Natural killer cell (primary cell): ENCODE measurements around the gene OPA3. TPM values are rescaled to one million over a fixed set of nuclear protein-coding genes. Genes with fewer than 3 reads are reported as not detected.

Experiments used
- ATAC-seq, 3 donors: fragments of 150-1000 bp in 2 of 3; fragments of 200-7000 bp in 1 of 3; cut with Tn5 transposase; 1 replicate in 1 of 3; 2 replicates in 2 of 3; pipeline ENCODE4 v1.10.0; 2021; ENCODE audit warnings: mild to moderate bottlenecking in 2 of 3, moderate library complexity in 2 of 3
- DNase-seq, 2 donors: peaks; one replicate each; pipeline versions ENCODE4 v3.0.0 to v3.0.0-alpha.2; 2013 to 2021; ENCODE audit warnings: mixed read lengths in 1 of 2
- H3K27ac ChIP-seq: one replicate; pipeline ENCODE4 v1.5.1; 2013; ENCODE audit warnings: mild to moderate bottlenecking, low read length
- H3K27me3 ChIP-seq: one replicate; pipeline ENCODE4 v1.6.1; 2013; ENCODE audit warnings: low read length; ENCODE audit not compliant: control insufficient read depth, insufficient read depth
- H3K36me3 ChIP-seq: one replicate; pipeline ENCODE4 v1.6.1; 2013; ENCODE audit warnings: low read length; ENCODE audit not compliant: control insufficient read depth, insufficient read depth
- H3K4me1 ChIP-seq: one replicate; pipeline ENCODE4 v1.6.1; 2013; ENCODE audit warnings: low read length; ENCODE audit not compliant: control insufficient read depth, insufficient read depth
- H3K4me3 ChIP-seq: one replicate; pipeline ENCODE4 v1.5.1; 2013; ENCODE audit warnings: low read length
- H3K9me3 ChIP-seq: one replicate; pipeline ENCODE4 v1.6.1; 2013; ENCODE audit warnings: low read length; ENCODE audit not compliant: control insufficient read depth, insufficient read depth
- H3K27ac Mint-ChIP-seq, 2 donors: one replicate each; pipeline ENCODE4 v1.8.0; 2022; ENCODE audit warnings: mild to moderate bottlenecking in 2 of 2, mixed read lengths in 2 of 2, moderate library complexity in 1 of 2
- H3K27me3 Mint-ChIP-seq, 2 donors: one replicate each; pipeline ENCODE4 v1.8.0; 2022; ENCODE audit warnings: low read depth in 2 of 2, mixed read lengths in 2 of 2
- H3K36me3 Mint-ChIP-seq: one replicate; pipeline ENCODE4 v1.8.0; 2022; ENCODE audit warnings: mixed read lengths
- H3K4me1 Mint-ChIP-seq, 2 donors: one replicate each; pipeline ENCODE4 v1.8.0; 2022; ENCODE audit warnings: mixed read lengths in 2 of 2
- H3K4me3 Mint-ChIP-seq: one replicate; pipeline ENCODE4 v1.8.0; 2022; ENCODE audit warnings: mild to moderate bottlenecking, moderate library complexity, mixed read lengths
- H3K9me3 Mint-ChIP-seq, 2 donors: one replicate each; pipeline ENCODE4 v1.8.0; 2022; ENCODE audit warnings: mixed read lengths in 2 of 2
- WGBS: methylation state at CpG from one replicate; pipeline ENCODE4 v1.1.7; 2013; ENCODE audit warnings: missing lambda C conversion rate; ENCODE audit not compliant: insufficient coverage; 5-methylcytosine and 5-hydroxymethylcytosine counted together
- intact Hi-C: fragments of 100-400 bp; cut with micrococcal nuclease; formaldehyde crosslinking; loops from one replicate; pipeline ENCODE4 v1.14.2; 2022
- total RNA-seq, 4 donors: library from RNA; stranded (reverse); fragments of 120-200 nt in 1 of 4; gene quantifications; one replicate each; pipeline versions ENCODE4 v1.2.3 to v1.2.4, GENCODE V29; 2013 to 2022
- TF ChIP-seq, protein P1 (sequence below): fragments of 200-600 bp; IDR thresholded peaks from one replicate; pipeline ENCODE4 v1.8.0; 2022; ENCODE audit warnings: antibody characterized with exemption

Gene OPA3
- total RNA-seq, 3 donors from 2014 or later (not counting 1 experiment from before 2014, with no cell fraction given) = 8.2 to 10.4 (median 9.0) TPM

DNA sequence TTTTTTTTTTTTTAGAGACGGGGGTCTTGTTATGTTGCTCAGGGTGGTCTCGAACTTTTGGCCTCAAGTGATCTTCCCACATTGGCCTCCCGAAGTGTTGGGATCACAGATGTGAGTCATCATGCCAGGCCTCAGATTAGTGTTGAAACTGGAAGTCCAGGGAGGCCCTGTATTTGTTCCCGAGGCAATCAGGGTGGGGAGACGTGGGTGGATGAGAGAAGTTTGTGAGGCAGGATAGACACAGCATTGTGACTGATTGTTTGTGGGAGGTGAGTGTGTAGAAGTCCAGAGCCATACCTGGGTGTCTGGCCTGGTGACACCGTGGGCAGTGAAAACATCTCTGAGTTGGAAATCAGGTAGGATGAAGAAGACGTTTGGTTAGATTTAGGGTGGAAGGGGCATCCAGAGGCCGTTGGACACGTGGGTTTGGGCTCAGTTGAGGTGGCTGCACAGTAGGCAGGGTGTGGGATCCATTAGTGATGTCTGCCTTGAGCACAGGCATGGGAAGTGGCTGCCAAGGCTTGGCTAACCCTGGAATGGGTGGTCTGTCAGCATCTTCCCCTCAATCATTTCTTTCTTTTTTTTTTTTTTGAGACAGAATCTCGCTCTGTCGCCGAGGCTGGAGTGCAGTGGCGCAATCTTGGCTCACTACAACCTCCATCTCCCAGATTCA, 100.2 kb downstream of the OPA3 start:
- Histone ChIP-seq H3K4me3 (no peak overlapping the region), H3K4me1 (peaks cover 13% of the 10 kb centered on the region), H3K27ac (no peak overlapping the region), H3K36me3 (no peaks in the 10 kb centered on the region), H3K27me3 (no peaks in the 10 kb centered on the region), H3K9me3 (no peaks in the 10 kb centered on the region)
- intact Hi-C loops = no loop called here
- H3K9me3 Mint-ChIP-seq = no peaks in the 10 kb centered on the region
- ATAC-seq (no peak), DNase-seq (no peak)
- TF ChIP-seq, protein P1, sequence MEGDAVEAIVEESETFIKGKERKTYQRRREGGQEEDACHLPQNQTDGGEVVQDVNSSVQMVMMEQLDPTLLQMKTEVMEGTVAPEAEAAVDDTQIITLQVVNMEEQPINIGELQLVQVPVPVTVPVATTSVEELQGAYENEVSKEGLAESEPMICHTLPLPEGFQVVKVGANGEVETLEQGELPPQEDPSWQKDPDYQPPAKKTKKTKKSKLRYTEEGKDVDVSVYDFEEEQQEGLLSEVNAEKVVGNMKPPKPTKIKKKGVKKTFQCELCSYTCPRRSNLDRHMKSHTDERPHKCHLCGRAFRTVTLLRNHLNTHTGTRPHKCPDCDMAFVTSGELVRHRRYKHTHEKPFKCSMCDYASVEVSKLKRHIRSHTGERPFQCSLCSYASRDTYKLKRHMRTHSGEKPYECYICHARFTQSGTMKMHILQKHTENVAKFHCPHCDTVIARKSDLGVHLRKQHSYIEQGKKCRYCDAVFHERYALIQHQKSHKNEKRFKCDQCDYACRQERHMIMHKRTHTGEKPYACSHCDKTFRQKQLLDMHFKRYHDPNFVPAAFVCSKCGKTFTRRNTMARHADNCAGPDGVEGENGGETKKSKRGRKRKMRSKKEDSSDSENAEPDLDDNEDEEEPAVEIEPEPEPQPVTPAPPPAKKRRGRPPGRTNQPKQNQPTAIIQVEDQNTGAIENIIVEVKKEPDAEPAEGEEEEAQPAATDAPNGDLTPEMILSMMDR = no peak
- 87% methylated on average over 13 of the region's 13 CpGs for WGBS
- no peak overlapping the region for H3K4me3 Mint-ChIP-seq
- H3K27ac Mint-ChIP-seq = no peak overlapping the region
- no peaks in the 10 kb centered on the region for H3K27me3 Mint-ChIP-seq
- H3K36me3 Mint-ChIP-seq = no peaks in the 10 kb centered on the region
- peaks cover 0 to 14% of the 10 kb centered on the region in 2 donors for H3K4me1 Mint-ChIP-seq

DNA sequence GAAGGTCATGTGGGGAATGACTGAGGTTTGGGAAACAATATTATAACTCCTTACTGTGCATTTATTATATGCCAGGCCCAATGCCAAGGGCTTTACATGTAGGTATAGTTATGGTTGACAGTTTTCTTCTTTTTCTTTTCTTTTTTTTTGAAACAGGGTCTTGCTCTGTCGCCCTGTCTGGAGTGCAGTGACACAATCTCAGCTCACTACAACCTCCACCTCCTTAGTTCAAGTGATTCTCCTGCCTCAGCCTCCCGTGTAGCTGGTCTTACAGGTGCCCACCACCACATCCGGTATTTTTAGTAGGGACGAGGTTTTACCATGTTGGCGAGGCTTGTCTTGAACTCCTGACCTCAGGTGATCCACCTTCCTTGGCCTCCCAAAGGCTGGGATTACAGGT, 101.6 kb downstream of the OPA3 start:
- Mint-ChIP-seq H3K36me3 (no peaks in the 10 kb centered on the region), H3K4me3 (no peak overlapping the region), H3K9me3 (no peaks in the 10 kb centered on the region), H3K27ac (no peak overlapping the region), H3K27me3 (no peaks in the 10 kb centered on the region), H3K4me1 (peaks cover 12 to 26% of the 10 kb centered on the region in 2 donors)
- no peaks in the 10 kb centered on the region for H3K27me3 ChIP-seq
- no peak overlapping the region for H3K4me3 ChIP-seq
- H3K9me3 ChIP-seq = no peaks in the 10 kb centered on the region
- DNase-seq (no peak), ATAC-seq (no peak)
- peaks cover 18% of the 10 kb centered on the region for H3K4me1 ChIP-seq
- no peaks in the 10 kb centered on the region for H3K36me3 ChIP-seq
- WGBS = 87% methylated on average over 5 of the region's 5 CpGs
- no peak overlapping the region for H3K27ac ChIP-seq
- intact Hi-C loops = no loop called here
- TF ChIP-seq, protein P1 = no peak

DNA sequence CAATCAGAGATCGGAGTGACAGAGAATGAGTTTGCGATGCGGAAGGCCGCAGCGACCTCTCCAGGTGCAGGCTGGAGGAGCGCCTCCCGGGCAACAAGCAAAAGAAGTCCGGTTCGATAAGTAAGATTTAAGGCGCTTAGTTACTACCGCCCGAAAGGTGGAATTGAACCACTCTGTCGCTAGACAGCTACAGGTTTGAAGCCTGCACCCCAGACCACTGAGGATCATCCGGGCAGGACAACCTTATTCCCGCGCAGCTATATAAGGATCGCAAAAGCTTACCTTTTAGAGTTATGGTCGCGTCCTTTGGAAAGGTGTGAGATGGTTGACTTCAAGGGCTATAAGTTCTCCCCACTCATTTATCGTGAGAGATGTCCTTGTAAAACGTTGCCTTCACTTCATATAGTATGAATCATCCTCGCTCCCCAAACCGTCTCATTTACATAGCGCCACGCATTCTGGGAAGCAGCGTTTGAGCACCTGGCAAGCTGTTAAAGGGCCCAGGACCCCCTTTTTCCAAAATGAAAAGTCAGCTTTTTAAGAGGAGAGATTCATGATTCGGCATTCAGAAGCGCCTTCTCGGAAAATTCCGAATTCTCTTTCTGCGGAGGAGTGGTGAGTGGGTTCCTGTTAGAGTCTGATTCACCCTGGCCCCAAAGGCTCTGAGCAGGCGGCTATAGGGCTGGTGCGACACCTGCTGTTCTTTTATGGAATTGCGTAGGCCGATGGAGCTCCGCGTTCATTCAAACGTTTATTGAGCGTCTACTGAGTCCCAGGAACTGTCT, 106.0 kb downstream of the OPA3 start:
- Histone ChIP-seq H3K27me3 (no peaks in the 10 kb centered on the region), H3K27ac (peak overlapping the region; percentile 89), H3K4me1 (peaks cover 30% of the 10 kb centered on the region), H3K4me3 (peak overlapping the region; percentile 60), H3K36me3 (no peaks in the 10 kb centered on the region), H3K9me3 (no peaks in the 10 kb centered on the region)
- peak; percentile 88 to 96 for DNase-seq
- TF ChIP-seq, protein P1 = peak; percentile 76
- peak; percentile 58 to 84 (median 67) for ATAC-seq
- Mint-ChIP-seq H3K36me3 (no peaks in the 10 kb centered on the region), H3K4me3 (peak overlapping the region; percentile 74), H3K4me1 (peaks cover 42 to 55% of the 10 kb centered on the region in 2 donors), H3K27me3 (peaks cover 0 to 10% of the 10 kb centered on the region in 2 donors), H3K9me3 (no peaks in the 10 kb centered on the region), H3K27ac (peak overlapping the region; percentile 87 to 90)
- intact Hi-C loops = loop anchor here (1.0 to 2.0 kb wide), 3 partner anchors 39 to 74 kb away; partner anchors contain the start of gene PPP1R13L
- WGBS = under 1% methylated on average over 36 of the region's 39 CpGs
